NCI-H2196 (cell line): ENCODE data around the gene SLC9B2.
A peak's percentile ranks its signal among the peaks of the same experiment; 100 is the strongest.

Source experiments
- DNase-seq: peaks from one replicate; lab custom pipeline; 2025; ENCODE audit not compliant: unreplicated experiment; lab: John Stamatoyannopoulos, UW

SLC9B2 gene

DNA sequence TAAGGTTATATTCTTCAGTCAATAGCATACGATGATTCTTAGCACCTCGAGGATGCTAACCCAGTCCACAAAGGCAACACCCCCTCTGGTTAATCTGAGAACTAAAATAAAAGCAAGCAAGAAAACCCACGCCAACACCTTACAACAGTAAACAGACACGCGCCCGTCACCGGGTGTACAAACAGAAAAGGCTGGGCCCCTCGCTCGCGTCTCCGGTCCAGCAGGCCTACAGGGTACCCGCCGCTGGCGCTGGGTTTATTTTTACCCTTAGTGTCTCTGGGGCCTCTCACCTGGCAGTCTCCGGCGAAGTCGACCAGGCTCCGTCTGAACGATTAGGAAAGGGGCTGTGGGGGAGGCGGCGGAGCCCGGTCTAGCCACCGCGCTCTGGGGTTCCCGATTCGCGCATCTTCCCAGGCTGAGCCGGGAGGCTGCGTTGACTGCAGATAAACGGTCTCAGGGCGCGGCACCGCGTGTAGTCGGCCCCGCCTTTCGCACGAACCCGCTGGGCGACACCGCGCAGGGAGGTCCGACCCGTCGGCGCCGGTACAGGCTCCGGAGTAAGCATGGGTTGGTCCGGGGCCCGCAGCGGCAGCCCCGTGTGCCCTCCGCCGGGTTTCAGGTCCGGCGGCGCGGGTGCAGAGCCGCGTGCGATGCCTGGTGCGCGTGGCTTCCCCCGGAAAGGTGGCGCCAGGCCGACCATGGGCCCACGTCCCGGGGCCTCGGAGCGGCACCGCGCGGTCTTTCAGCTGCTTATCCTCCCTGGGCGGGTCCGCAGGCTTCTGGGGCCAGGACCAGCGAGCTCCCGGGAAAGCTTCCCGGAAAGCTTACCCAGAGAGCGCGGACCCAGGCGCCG is 441 bp downstream of the SLC9B2 start:
- peak; percentile 9 for DNase-seq

DNA sequence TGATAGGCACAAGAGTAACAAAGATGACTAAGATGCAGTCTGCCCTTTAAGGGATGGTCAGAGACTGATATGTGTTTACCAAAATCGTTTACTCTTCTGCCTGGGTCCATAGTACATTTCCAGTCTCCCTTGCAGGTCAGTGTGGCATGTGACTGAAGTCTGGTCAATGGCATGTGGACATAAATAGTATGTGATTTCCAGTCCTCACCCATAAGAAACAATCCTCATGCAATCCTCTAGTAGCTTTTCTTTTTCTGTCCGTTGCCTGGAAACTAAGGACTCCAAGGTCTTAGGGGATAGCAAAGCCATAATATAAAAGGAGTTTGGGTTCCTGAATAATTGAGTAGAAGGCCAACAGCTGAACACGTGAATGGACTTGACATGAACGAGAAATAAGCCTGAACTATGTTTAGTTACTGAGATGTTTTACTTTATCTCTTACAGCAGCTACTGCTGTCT is 1.1 kb downstream of the SLC9B2 start:
- DNase-seq = no peak

DNA sequence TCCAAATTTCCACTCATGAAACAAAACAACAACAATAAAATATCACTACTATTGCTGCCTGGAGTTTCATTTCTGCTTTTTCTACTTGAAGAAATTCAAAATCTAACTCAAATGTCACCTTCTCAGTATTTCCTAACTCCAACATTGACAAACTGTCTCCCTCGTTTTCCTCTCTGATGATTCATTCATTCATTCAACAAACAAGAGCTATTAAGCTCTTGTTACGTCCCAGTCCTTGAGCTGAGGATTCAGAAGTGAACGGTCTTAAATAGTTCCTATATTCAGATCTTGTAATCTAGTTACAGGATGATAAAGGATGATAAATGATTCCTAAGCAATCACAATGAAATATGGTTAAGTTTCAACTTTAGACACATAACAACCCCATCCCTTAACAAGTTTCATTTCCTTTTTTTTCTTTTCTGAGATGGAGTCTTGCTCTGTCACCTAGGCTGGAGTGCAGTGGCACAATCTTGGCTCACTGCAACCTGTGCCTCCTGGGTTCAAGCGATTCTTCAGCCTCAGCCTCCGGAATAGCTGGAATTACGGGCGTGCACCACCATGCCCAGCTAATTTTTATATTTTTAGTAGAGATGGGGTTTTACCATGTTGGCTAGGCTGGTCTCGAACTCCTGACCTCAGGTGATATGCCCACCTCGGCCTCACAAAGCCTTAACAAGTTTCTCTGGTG is 1.7 kb downstream of the SLC9B2 start:
- DNase-seq = no peak

DNA sequence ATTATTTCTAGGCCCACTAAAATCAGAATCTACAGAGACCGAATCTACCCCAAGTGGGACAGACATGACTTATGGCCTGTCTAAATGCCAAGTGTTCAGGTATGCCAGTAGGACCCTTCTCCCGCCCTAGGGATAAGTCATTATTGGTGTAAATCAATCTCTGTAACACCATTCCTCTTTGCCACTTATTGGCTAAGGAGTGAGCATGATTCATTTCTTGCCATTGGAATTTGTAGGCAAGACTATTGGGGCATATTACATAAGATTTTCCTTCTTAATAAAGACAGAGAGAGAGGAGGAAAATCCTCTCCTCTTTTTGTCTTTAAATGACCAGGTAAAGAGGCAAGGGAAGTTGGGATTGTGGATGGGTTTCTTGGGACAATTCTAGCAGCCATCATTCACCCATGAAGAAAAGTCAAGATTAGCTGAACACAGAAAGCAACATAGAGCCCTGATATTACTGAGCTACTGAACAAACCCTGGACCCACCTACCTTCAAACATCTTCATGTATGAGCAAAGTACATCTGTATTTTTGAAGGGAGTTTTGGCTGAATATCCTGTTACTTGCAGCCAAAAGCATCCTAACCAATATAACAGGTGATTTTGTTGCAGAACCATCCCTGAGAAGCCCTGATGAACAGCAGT is 2.6 kb downstream of the SLC9B2 start:
- DNase-seq = no peak

DNA sequence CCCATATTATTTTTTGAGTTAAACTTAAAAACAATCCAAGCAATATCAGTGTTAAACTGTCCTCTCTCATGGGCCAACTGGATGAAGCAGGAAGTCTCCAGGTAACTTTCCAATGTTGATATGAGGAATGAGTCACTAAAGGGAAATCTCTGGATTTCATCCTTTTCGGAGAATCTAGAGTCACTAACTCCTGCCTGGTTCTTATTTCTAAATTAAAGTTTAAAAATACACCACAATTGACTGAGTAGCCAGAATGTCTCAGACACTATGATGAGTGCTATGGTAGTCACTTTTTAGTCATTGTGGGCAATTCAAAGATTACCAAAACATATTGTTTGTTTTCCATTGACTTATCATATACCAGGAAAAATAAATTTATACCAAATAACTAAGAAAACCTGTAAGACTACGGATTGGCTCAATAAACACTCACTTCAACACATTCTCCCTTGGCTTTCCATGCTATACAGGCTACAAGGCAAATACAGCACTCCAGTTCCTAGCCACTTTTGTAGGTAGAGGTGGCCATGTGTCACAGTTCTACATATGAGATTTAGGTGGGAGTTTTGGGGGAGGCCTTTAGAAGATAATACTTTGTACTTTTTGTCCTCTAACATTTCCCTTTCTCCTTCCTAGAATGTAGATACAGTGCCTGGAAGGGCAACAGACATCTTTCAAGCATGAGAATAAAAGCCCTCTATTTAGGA is 8.6 kb downstream of the SLC9B2 start:
- DNase-seq = no peak

DNA sequence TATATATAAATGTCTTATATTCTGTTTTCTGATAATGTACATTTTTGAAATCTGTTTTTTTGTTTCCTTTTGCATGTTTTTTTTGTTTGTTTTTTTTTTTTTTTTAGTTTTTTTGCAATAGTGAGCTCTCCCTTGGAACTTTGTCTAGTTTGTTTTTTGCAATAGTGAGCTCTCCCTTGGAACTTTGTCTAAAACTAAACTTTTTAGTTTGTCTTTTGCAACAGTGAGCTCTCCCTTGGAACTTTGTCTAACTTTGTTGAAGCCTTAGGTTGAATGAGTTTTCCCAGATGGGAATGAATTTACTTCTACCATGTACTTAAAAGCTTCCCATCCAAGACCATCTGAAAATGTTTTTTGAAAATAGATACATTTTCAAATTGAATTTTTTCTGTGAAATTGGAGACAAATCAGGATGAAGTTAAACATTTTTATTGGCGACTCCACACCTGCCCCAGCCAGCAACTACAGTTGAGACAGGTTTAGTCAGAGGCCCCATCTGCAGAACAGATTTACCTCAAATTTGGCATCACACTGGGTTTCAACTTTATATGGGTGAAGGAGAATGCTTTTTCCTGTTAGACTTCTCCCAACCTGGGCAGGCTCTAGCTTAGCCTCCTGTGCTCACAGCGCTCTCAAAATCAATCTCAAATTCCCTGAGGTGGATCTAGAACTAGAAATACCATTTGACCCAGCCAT is 16.0 kb downstream of the SLC9B2 start:
- DNase-seq = no peak

DNA sequence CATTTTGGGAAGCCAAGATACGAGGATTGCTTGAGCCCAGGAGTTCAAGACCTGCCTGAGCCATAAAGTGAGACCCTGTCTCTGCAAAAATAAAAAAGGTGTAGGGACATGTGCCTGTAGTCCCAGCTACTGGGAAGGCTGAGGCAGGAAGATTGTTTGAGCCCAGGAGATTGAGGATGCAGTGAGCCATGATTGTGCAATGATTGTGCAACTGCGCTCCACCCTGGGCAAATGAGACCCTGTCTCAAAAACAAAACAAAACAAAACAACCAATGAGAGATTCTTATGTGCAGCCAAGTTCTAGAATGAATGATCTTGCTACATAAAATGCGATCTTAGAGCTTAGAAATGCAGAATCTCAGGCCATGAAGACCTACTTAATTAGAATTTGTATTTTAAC is 22.5 kb downstream of the SLC9B2 start:
- DNase-seq = no peak

DNA sequence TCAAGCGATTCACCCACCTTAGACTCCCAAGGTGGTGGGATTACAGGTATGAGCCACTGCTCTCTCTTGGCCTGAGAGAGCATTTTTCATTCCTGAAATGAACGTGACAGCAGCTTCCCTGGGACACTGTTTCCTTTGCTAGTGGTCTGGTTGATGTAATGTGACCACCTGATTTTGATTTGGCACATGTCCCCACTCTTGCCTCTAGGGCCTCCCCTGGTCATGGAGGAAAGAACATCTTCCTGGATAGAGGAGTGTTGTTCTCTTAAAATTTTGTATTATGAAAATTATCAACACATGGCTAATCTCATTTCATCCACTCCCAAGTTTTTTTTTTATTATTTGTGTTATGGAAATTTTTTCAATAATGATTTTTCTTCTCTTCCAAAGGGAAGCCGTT is 23.8 kb downstream of the SLC9B2 start:
- no peak for DNase-seq

DNA sequence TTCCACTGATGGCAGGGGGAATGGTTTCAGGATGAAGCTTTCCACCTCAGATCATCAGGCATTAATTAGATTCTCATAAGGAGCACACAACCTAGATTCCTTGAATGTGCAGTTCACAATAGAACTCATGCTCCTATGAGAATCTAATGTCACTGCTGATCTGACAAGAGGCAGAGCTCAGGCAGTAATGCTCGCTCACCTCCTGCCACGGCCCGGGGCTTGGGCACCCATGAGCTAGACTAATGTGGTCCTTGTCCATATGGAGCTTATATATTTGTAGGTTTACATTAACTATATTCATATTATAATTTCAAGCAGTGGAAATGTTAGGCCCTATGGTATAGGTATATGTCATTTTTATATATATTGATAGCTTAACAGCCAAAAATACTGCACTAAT is 24.4 kb downstream of the SLC9B2 start:
- DNase-seq = no peak

DNA sequence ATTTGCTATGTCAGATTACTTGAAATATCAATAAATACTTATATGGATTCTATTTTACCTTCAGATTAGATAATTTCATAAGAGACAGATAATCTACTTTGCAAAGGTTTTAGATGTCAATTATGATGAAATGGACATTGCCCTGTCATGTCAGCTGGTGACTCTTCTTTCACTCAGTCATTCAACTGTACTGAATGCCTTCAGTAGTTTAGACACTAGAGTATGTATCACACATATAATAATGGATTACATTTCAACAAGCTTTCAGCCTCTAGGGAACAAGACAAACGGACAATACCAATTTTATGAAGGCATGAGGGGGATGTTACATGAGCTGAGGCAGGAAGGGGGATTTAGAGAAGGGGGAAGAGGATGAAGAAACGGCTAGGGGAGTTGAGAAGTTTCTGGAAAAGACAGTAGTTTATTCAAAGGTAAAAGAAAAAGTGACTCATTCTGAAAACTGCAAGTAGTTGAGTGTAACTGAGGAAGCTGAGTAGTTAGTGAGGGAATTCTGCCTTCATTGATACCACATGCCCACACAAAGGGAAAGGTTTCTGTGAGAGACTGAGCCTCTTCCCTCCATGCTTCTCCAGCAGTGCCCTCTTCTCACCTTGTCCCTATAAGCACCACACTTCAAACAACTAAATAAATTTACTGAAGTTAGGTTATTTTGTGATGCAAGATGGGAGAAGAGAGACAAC is 25.7 kb downstream of the SLC9B2 start:
- DNase-seq = no peak

DNA sequence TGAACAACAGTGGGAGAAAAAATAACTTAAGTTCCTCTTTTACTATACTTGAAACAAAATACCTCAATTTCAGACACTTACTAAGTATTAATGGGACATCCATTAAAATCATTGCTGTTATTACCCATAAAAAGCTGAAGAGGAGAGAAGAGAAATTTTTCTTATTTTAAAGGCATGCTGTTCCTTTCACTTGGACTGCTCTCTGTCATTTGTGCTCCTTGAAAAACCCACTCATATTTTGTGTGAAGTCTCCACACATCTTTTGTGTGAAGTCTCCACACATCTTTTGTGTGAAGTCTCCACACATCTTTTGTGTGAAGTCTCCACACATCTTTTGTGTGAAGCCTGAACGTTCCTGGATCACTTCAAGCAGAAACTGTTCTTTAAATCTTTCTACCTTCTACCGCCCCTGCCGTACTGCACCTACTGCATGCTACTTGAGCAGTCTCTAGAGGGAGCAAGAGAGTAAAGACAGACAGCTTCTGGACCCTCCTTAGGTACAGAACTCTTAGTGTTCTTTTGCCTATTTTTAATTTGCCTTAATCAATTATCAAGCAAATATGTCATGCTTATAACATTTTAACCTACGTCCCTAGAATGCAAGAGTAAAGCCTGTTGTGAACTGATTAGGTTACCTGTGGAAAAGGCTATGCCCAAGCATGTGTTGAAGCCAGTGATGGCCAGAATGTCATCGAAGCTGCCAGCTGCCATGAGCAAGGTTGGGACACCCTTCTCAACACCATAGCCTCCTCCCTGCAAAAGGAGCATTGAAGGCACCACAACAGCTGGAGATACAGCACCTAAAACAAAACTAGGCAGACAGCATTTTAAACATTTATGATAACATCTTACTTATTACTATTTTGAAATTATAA is 29.9 kb downstream of the SLC9B2 start:
- peak; percentile 2 for DNase-seq

DNA sequence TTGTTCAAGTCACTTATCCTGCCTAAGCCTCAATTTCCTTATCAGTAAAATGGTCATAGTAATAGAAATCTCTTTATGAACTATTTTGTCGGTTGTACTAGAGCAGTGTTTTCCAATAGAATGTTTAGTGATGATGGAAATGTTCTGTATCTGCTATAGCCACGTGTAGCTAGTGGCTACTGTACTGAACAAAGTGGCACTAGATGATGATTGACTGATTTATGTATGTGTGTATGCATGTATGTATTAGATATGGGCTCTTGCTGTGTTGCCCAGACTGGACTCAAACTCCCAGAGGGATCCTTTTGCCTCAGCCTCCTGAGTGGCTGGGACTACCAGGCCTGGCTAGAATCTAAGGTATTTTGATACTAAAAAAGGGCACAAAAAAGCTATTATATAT is 32.4 kb downstream of the SLC9B2 start:
- DNase-seq = no peak

DNA sequence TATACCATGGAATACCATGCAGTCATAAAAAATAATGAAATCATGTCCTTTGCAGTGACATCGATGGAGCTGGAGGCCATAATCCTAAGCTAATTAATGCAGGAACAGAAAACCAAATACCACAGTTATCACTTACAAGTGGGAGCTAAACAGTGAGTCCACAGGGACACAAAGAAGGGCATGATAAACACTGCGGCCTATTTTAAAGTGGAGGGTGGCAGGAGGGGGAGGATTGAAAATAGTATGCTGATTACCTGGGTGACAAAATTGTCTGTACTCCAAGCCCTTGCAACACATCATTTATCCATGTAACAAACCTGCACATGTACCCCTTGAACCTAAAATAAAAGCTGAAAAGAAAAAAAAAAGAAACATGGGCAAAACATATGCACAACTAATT is 40.4 kb downstream of the SLC9B2 start:
- no peak for DNase-seq

DNA sequence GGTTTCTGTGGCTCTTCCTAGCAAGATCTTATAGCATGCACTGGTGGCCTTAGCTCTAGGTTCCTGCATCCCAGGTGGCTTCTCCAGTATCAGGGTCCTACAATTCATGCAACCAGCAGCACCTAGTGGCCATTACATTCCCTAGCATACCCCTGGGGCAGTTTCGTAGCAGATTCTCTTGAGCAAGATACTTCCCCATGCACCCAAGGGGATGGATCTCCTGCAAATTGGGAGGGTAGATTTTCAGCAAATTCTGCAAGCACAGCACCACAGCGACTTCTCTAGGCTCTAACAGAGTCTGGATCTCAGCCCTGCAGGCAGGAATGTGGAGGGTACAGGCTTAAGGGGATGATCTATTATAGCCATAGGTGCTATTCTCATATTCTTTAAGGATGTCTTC is 44.0 kb downstream of the SLC9B2 start:
- DNase-seq = no peak

DNA sequence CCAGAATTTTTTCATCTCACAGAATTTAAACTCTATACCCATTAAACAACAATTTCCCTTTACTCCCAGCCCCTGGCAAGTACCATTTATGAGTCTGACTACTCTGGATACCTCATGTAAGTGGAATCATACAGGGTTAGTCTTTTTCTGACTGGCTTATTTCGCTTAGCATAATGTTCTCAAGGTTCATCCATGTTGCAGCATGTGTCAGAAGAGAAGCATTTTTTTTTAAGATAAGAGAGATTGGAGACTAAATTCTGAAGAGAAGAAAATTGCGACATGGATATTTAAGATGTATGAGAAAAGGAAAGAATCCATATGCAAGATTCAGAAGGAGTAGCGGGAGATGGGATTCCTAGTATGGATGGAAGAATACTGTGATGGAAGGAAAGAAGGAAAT is 45.8 kb downstream of the SLC9B2 start:
- DNase-seq = no peak

DNA sequence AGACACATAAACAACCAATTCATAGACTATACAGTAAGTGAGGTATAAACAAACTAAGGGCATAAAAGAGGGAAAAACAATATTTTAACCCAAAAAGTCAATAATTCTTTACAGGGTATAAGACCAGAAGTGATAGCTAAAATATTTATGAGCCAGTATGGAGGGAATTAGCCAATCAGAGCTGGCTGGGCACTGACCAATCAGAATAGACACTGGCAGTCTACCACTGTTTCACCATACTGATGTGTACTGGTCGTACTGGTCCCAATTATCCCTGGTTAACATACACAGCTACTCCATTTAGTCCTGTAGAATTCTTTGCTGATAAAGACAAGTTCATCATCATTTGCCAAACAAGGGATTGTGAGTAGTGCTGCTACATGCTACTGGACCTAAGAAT is 47.3 kb downstream of the SLC9B2 start:
- DNase-seq = no peak

DNA sequence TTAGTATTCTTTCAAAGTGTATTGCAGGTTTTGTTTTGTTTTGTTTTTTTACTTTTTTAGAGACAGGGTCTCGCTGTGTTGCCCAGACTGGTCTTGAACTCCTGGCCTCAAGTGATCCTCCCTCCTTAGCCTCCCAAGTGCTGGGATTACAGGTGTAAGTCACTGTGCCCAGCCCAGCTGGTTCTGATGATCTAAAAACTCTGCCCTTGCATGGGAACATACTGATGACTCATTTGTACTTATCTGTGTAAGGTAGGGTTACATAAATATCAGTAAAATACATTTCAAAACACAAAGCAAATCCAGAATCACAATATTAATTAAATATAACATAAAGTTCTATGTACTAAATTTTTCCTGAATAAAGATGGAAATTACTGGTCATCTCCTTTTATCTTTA is 49.7 kb downstream of the SLC9B2 start:
- no peak for DNase-seq

DNA sequence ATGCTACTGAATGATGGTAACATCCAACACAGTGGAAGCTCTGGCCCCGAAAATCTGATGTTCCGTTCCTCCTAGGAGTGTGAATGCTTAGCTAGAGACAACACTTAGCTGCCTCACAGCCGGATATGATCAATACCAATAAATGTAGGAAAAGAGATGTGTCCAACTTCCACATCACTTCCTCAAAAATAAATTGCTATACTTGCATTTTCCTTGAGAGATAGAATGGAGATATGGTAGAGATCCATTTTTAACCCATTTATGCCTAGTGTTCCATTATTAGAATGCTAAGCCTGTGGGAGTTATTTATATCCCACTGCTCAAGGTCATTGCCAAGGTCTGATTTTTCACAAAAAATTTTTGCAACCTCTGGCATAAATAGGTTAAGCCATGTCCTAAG is 51.6 kb downstream of the SLC9B2 start:
- DNase-seq = no peak

DNA sequence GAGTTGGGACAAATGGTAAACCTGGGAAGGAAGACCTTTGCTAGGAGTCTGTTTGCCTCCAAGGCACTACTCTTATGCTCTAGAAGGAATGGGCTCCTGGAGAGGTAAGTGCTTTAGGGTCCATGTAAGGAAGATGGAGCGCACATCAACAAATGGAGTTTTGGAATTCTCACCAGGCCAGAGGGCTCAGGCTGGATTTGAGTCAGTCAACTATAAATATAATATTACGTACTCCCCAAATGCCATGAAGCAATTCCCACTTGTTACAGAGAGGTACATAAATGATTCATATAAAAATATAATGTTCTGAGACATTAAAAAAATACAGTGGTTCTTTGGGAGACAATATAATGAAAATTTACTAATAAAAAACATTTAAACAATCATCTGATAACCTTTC is 55.4 kb downstream of the SLC9B2 start:
- no peak for DNase-seq
